Activated CD8-positive, alpha-beta memory T cell treated with anti-CD3 and anti-CD28 coated beads, Interleukin-2, amount 50 U/mL, for 1 hour (primary cell): ENCODE data around the gene OR5M10.
"Not testable (repeated sequence)": the region's sequence is repeated elsewhere in the genome, so short reads cannot be mapped to it uniquely, and the experiment has no call there.

Experiments used
- DNase-seq: peaks from one replicate; pipeline ENCODE4 v3.0.0-alpha.2; 2020; ENCODE audit errors: extremely low read depth

Gene OR5M10

DNA sequence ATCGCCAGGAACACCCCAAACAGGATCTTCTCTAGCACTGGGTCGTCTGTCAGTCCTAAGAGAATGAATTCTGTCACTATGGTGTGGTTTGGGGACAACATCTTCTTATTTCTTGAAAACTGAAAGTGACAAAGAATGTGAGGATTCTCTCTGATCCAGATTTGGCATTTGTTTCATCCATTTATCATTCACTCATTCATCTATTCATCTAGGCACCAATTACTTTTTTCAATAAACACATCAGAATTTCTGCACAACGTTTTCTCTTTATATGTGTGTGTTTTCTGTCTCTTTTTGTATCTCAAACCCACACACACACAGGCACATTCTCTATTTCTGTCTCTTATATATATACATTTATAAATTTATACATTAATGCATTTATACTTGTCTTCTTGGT, at the start of gene OR5M10:
OR5M10 (minus strand) TSS at position 101 of the 400 bp plus-strand sequence; CDS start at position 101, 0 bp downstream.
- no peak for DNase-seq

GRCh38 chr11:56625946-56626345, 48.4 kb upstream of the OR5M10 start:
- DNase-seq = no peak

- no peak for DNase-seq
Measured at GRCh38 chr11:56624661-56625110, 47.2 kb upstream of the OR5M10 start.

DNA sequence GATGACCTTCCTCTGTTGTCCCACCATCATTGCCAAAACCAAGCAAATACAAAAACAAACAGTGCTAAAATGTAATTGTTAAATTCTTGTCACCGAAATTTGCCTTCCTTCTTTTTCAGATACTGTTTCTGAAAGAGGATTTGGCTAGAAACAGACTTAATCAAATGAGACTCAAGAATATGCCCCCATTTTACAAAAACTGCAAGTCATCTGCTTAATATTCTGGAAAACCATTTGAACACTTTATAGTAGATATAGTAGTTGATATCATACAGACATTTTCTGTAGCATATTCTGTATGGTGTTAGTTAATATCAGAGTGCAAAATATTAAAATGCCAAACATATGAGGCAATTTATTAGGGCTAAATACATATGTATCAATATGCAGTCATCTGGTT, 33.7 kb upstream of the OR5M10 start:
- DNase-seq = no peak

DNA sequence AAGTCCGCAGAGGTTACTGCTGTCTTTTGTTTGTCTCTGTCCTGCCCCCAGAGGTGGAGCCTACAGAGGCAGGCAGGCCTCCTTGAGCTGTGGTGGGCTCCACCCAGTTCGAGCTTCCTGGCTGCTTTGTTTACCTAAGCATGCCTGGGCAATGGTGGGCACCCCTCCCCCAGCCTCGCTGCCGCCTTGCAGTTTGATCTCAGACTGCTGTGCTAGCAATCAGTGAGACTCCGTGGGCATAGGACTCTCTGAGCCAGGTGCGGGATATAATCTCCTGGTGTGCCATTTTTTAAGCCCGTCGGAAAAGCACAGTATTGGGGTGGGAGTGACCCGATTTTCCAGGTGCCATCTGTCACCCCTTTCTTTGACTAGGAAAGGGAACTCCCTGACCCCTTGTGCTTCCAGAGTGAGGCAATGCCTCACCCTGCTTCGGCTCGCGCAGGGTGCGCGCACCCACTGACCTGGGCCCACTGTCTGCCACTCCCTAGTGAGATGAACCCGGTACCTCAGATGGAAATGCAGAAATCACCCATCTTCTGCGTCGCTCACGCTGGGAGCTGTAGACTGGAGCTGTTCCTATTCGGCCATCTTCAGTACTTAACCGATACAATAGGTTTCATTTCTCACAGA, 14.7 kb upstream of the OR5M10 start:
- DNase-seq = not testable (repeated sequence)

DNA sequence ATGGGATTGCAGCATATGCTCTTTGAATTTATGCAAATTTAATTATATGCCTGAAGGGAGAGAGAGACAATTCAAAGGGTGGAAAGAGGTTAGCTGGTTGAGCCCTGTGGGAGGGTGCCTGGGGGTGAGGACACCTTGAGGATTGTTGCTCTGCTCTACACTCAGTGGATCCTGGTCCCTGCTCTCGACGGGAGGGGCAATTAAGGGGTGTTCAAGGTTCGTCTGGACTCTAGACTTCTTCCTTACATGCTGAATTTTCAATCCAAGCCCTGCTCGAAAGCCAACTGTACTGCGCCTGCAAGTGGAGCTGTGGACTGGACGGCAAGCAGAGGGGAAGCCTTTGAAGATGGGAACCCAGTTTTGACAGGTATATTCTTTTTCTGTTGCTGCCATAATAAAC, 18.9 kb downstream of the OR5M10 start:
- no peak for DNase-seq

GRCh38 chr11:56554691-56555090, 22.8 kb downstream of the OR5M10 start:
- DNase-seq = not testable (repeated sequence)

GRCh38 chr11:56545531-56545930, 32.0 kb downstream of the OR5M10 start:
- DNase-seq = no peak

DNA sequence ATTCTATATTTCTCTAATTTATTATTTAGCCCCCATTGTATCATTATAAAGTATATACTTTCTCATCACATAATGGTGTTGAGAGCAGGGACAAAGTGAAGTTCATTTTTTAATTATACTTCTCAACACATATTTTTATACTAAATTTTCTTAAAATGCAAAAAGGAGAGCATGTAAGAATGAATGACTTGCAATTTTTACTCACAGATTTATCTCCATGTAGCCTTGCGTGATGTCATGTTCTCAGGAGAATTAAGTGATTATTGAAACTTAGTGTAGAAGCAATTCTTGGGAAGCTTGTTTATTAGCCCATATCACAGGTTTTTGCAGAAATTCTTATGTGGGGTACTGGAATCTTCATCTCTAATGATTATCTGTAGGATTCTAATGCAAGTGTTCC, 33.8 kb downstream of the OR5M10 start:
- no peak for DNase-seq

DNA sequence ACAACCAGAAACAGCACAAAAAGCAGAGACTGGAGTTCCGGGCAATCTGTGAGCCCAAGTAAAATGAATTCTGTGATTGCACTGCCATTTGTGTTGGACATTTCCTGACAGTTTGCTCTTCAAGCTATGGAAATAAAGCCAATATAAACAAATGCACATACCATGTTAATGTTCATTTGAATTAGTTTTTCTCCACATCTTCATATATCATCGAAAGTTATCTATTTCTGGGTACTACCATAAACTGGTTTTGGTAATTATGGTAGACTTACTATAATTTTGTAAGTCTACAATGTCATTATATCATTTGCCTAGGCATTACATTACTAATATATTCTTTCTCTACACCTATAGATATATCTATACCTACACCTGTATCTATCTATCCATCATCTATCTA, 34.4 kb downstream of the OR5M10 start, which contains the start of gene OR5M11:
OR5M11 (minus strand) TSS at position 101 of the 400 bp plus-strand sequence; CDS start at position 101, 0 bp downstream.
- no peak for DNase-seq

GRCh38 chr11:56533054-56533740, 44.3 kb downstream of the OR5M10 start:
- no peak for DNase-seq

GRCh38 chr11:56531856-56532255, 45.7 kb downstream of the OR5M10 start:
- no peak for DNase-seq
